SK-N-SH (cell line): ENCODE measurements around the gene RPL10. TPM values are rescaled to one million over a fixed set of nuclear protein-coding genes. Genes with fewer than 3 reads are reported as not detected.

Source experiments
- CTCF ChIA-PET: fragments of 300-600, 350-600 bp; formaldehyde crosslinking; extraction: SDS; loops from one replicate; lab custom pipeline; 2021; lab: Yijun Ruan, JAX
- POLR2A ChIA-PET: fragments of 350-600 bp; sonication (Branson Sonifier 250); formaldehyde crosslinking; extraction: SDS; loops from one replicate; lab custom pipeline; 2020; ENCODE audit warnings: antibody characterized with exemption, inconsistent platforms; lab: Yijun Ruan, JAX
- DNase-seq: peaks from one replicate; pipeline ENCODE4 v3.0.0; 2012
- H2AFZ ChIP-seq: fragments of 200-600 bp; sonication (generic); 2 replicates; pipeline ENCODE4 v1.8.1; 2016; ENCODE audit warnings: antibody characterized with exemption, mild to moderate bottlenecking, low read depth
- H3F3A ChIP-seq: fragments of 200-600 bp; sonication (generic); replicated peaks from 2 replicates; pipeline ENCODE3; 2016; ENCODE audit warnings: antibody characterized with exemption, mild to moderate bottlenecking; ENCODE audit not compliant: insufficient read depth
- H3K27ac ChIP-seq, 2 experiments: fragments of 200-500 bp in 1 of 2; fragments of 200-600 bp in 1 of 2; sonication (Bioruptor generic) in 1 of 2; sonication (generic), shearing (Covaris generic) in 1 of 2; 2 replicates each; pipeline versions ENCODE4 v1.5.1 to v1.6.1; 2014 to 2016; ENCODE audit warnings: low read depth in 2 of 2, inconsistent platforms in 1 of 2, low read length in 1 of 2, mild to moderate bottlenecking in 1 of 2, mixed read lengths in 1 of 2
- H3K27me3 ChIP-seq: fragments of 200-600 bp; sonication (generic), shearing (Covaris generic); 2 replicates; pipeline ENCODE4 v1.6.1; 2016; ENCODE audit warnings: mixed run types; ENCODE audit not compliant: insufficient read depth
- H3K36me3 ChIP-seq, 2 experiments: fragments of 200-500 bp in 1 of 2; fragments of 200-600 bp in 1 of 2; sonication (Bioruptor generic) in 1 of 2; sonication (generic) in 1 of 2; replicated peaks in 1 of 2; 2 replicates each; pipeline versions ENCODE3 to v1.5.1; 2014 to 2016; ENCODE audit warnings: low read length in 1 of 2, mild to moderate bottlenecking in 1 of 2; ENCODE audit not compliant: insufficient read depth in 2 of 2, control insufficient read depth in 1 of 2
- H3K4me1 ChIP-seq, 2 experiments: fragments of 200-500 bp in 1 of 2; fragments of 200-600 bp in 1 of 2; sonication (Bioruptor generic) in 1 of 2; sonication (generic), shearing (Covaris generic) in 1 of 2; 2 replicates each; pipeline versions ENCODE4 v1.5.1 to v1.6.1; 2014 to 2016; ENCODE audit warnings: low read depth in 1 of 2, low read length in 1 of 2, mixed run types in 1 of 2; ENCODE audit not compliant: insufficient read depth in 2 of 2, control insufficient read depth in 1 of 2
- H3K4me2 ChIP-seq: fragments of 200-600 bp; sonication (generic), shearing (Covaris generic); 2 replicates; pipeline ENCODE4 v1.6.1; 2017; ENCODE audit warnings: mixed run types
- H3K4me3 ChIP-seq, 2 experiments: fragments of 200-500 bp in 1 of 2; fragments of 200-600 bp in 1 of 2; sonication (Bioruptor generic) in 1 of 2; sonication (generic), shearing (Covaris generic) in 1 of 2; 2 replicates each; pipeline versions ENCODE4 v1.5.1 to v1.8.1; 2014 to 2016; ENCODE audit warnings: low read depth in 2 of 2, inconsistent platforms in 1 of 2, low read length in 1 of 2, mild to moderate bottlenecking in 1 of 2, mixed read lengths in 1 of 2, moderate library complexity in 1 of 2
- H3K79me2 ChIP-seq: fragments of 200-600 bp; sonication (generic); 2 replicates; pipeline ENCODE4 v1.8.1; 2017; ENCODE audit warnings: mild to moderate bottlenecking; ENCODE audit not compliant: insufficient read depth
- H3K9ac ChIP-seq: fragments of 200-600 bp; sonication (generic); 2 replicates; pipeline ENCODE4 v1.6.1; 2017; ENCODE audit warnings: mixed run types
- H3K9me2 ChIP-seq: fragments of 200-600 bp; sonication (generic); 2 replicates; pipeline ENCODE4 v1.6.1; 2017; ENCODE audit warnings: mixed run types
- H3K9me3 ChIP-seq: fragments of 200-600 bp; sonication (generic); 2 replicates; pipeline ENCODE4 v1.6.1; 2017; ENCODE audit warnings: mixed run types, mild to moderate bottlenecking, moderate library complexity
- H4K20me1 ChIP-seq: fragments of 200-600 bp; sonication (generic); 2 replicates; pipeline ENCODE4 v1.6.1; 2017; ENCODE audit warnings: mild to moderate bottlenecking, mixed run types; ENCODE audit not compliant: insufficient read depth
- EP300 ChIP-seq, 2 experiments: IDR thresholded peaks; 2 replicates each; pipeline versions ENCODE4 v1.4.0 to v1.6.1; 2012; ENCODE audit warnings: borderline replicate concordance in 1 of 2, low read depth in 1 of 2, low read length in 1 of 2
- NFIC ChIP-seq: IDR thresholded peaks from 2 replicates; pipeline ENCODE4 v1.4.0; 2012; ENCODE audit warnings: borderline replicate concordance
- RAD21 ChIP-seq: IDR thresholded peaks from 2 replicates; pipeline ENCODE4 v1.6.1; 2012; ENCODE audit warnings: mild to moderate bottlenecking, low read length
- SMC3 ChIP-seq: IDR thresholded peaks from 2 replicates; pipeline ENCODE4 v1.6.1; 2012; ENCODE audit warnings: low read depth, low read length, improper control_type of control experiment
- TEAD4 ChIP-seq: IDR thresholded peaks from 2 replicates; pipeline ENCODE4 v1.4.0; 2012; ENCODE audit warnings: mild to moderate bottlenecking, borderline replicate concordance; ENCODE audit not compliant: insufficient read depth
- WGBS: methylation state at CpG from one replicate; pipeline ENCODE4 v1.1.6; 2017; ENCODE audit warnings: low lambda C conversion rate; 5-methylcytosine and 5-hydroxymethylcytosine counted together
- polyA plus RNA-seq, 3 experiments: library from polyadenylated mRNA; depleted of rRNA; stranded (reverse); fragments of >200 nt; gene quantifications; 2 replicates each; pipeline ENCODE4 v1.2.3, GENCODE V29; 2012
- TF ChIP-seq, protein P1 (sequence below): IDR thresholded peaks from 2 replicates; pipeline ENCODE4 v1.4.0; 2012; ENCODE audit warnings: low read depth, borderline replicate concordance
- TF ChIP-seq, protein P2 (sequence below): fragments of 150-350 bp; IDR thresholded peaks from 2 replicates; pipeline ENCODE4 v1.6.1; 2017; ENCODE audit warnings: antibody characterized with exemption, low read length, low read depth, borderline replicate concordance
- TF ChIP-seq, protein P3 (sequence below): fragments of 200-600 bp; sonication (generic); IDR thresholded peaks from 2 replicates; pipeline ENCODE4 v1.6.1; 2017; ENCODE audit warnings: antibody characterized with exemption, mild to moderate bottlenecking, moderate library complexity

Gene RPL10
- polyA plus RNA-seq, 1 of the 3 experiments (the other 2 are of a cell fraction): 4,562 TPM

DNA sequence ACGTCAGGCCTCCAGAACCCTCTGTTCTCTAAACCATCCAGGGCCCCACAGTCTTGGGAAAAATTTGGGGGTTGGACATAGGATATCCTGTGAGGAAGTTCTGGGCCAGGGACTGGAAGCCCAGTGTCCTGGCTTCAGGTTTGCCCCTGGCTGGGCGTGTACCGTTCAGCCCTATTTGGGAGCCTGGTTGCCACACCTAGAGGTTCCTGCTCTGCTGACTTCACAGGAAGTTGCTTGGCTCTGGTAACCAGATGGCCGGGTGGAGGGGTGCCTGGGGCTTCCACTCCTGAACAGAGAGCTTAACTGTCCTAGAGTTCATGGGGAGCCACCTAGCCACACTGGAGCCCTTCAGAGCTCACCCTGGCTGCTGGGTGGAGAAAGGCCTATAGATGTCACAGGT, 14.3 kb downstream of the RPL10 start:
- no peaks in the 10 kb centered on the region for H3K9me2 ChIP-seq
- H3K4me1 ChIP-seq: peaks cover 4 to 12% of the 10 kb centered on the region in 2 experiments; a peak in 1 of 4 replicates
- H3K9me3 ChIP-seq: no peaks in the 10 kb centered on the region
- no peaks in the 10 kb centered on the region; the same call in 1 of the 2 replicates for H3K27me3 ChIP-seq
- no peaks in the 10 kb centered on the region for H4K20me1 ChIP-seq
- peak overlapping the region; percentile 79 for H3K4me2 ChIP-seq
- TF ChIP-seq NFIC (no peak), RAD21 (no peak), TEAD4 (no peak)
- TF ChIP-seq, protein P1, sequence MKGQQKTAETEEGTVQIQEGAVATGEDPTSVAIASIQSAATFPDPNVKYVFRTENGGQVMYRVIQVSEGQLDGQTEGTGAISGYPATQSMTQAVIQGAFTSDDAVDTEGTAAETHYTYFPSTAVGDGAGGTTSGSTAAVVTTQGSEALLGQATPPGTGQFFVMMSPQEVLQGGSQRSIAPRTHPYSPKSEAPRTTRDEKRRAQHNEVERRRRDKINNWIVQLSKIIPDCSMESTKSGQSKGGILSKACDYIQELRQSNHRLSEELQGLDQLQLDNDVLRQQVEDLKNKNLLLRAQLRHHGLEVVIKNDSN: no peak
- TF ChIP-seq, protein P2, sequence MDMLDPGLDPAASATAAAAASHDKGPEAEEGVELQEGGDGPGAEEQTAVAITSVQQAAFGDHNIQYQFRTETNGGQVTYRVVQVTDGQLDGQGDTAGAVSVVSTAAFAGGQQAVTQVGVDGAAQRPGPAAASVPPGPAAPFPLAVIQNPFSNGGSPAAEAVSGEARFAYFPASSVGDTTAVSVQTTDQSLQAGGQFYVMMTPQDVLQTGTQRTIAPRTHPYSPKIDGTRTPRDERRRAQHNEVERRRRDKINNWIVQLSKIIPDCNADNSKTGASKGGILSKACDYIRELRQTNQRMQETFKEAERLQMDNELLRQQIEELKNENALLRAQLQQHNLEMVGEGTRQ: no peak
- TF ChIP-seq, protein P3, sequence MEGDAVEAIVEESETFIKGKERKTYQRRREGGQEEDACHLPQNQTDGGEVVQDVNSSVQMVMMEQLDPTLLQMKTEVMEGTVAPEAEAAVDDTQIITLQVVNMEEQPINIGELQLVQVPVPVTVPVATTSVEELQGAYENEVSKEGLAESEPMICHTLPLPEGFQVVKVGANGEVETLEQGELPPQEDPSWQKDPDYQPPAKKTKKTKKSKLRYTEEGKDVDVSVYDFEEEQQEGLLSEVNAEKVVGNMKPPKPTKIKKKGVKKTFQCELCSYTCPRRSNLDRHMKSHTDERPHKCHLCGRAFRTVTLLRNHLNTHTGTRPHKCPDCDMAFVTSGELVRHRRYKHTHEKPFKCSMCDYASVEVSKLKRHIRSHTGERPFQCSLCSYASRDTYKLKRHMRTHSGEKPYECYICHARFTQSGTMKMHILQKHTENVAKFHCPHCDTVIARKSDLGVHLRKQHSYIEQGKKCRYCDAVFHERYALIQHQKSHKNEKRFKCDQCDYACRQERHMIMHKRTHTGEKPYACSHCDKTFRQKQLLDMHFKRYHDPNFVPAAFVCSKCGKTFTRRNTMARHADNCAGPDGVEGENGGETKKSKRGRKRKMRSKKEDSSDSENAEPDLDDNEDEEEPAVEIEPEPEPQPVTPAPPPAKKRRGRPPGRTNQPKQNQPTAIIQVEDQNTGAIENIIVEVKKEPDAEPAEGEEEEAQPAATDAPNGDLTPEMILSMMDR: no peak
- peak; percentile 57 for DNase-seq
- no peak overlapping the region for H2AFZ ChIP-seq
- POLR2A ChIA-PET: interaction anchor here (0.8 to 5.0 kb wide), 6 partner anchors 8 to 23 kb away, joined by 3 to 25 read pairs (median 4); partner anchors contain the start of genes ATP6AP1 and RPL10
- no peaks in the 10 kb centered on the region for H3F3A ChIP-seq
- peaks cover 21% of the 10 kb centered on the region for H3K79me2 ChIP-seq
- 20% methylated on average over 3 of the region's 4 CpGs for WGBS
- peak overlapping the region; percentile 57 to 63 for H3K4me3 ChIP-seq
- H3K36me3 ChIP-seq: no peaks in the 10 kb centered on the region
- peak overlapping the region; percentile 74; the same call in 1 of the 2 replicates for H3K9ac ChIP-seq
- peak overlapping the region; percentile 69 to 70; a peak in 2 of 4 replicates for H3K27ac ChIP-seq
- CTCF ChIA-PET: interaction anchor here (1.5 kb wide), 1 partner anchor 115 kb away, joined by 4 read pairs; no protein-coding TSS in a partner anchor

DNA sequence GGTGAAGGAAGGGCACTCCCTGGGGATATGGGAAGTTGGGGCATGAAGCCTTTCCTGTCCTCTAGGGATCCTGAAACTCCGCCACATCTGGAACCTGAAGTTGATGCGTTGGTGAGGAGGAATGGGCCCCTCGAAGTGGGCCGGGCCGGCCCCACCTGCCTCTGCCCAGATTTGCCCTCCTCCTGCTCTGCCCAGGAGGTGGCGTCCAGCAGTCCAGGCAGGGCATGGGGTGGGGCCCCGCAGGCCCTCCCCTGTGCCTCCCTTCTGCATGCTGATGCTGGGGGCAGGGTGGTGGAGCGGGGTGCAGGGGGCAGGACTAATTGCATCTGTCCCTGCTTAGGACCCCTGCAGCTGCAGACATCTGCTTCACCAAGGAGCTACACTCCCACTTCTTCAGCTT, 15.0 kb downstream of the RPL10 start:
- ChIA-PET POLR2A (interaction anchor here (0.8 to 5.0 kb wide), 5 partner anchors 13 to 23 kb away, joined by 3 to 25 read pairs (median 3); partner anchors contain the start of genes ATP6AP1 and RPL10), CTCF (interaction anchor here (1.5 kb wide), 1 partner anchor 114 kb away, joined by 4 read pairs; no protein-coding TSS in a partner anchor)
- no peaks in the 10 kb centered on the region for H3F3A ChIP-seq
- H3K4me1 ChIP-seq: peaks cover 4 to 12% of the 10 kb centered on the region in 2 experiments; a peak in 1 of 4 replicates
- H3K9ac ChIP-seq: no peak overlapping the region
- no peak overlapping the region for H3K4me3 ChIP-seq
- DNase-seq: no peak
- H3K4me2 ChIP-seq: no peak overlapping the region
- H3K27ac ChIP-seq: no peak overlapping the region; a peak in 1 of 4 replicates
- H3K27me3 ChIP-seq: no peaks in the 10 kb centered on the region; the same call in 1 of the 2 replicates
- H3K79me2 ChIP-seq: peaks cover 17% of the 10 kb centered on the region
- H3K9me2 ChIP-seq: no peaks in the 10 kb centered on the region
- TF ChIP-seq SMC3 (no peak), EP300 (IDR thresholded peaks at IDR 0.05; ENCODE audit: borderline replicate concordance in 1 of 2, low read depth in 1 of 2, low read length in 1 of 2) (no peak)
- no peaks in the 10 kb centered on the region for H4K20me1 ChIP-seq
- no peak overlapping the region for H2AFZ ChIP-seq
- no peaks in the 10 kb centered on the region for H3K36me3 ChIP-seq
- H3K9me3 ChIP-seq: no peaks in the 10 kb centered on the region
- WGBS: 48% methylated on average over 4 of the region's 8 CpGs
